22Rv1 (cell line): Measurements from ENCODE around the gene PDHX.

Experiments
- ZFX ChIP-seq: fragments of 450-650 bp; IDR thresholded peaks from 2 replicates; pipeline ENCODE4 v1.6.1; 2017; ENCODE audit warnings: antibody characterized with exemption, borderline replicate concordance
- TF ChIP-seq, protein P1 (sequence below): fragments of 450-650 bp; IDR thresholded peaks from 2 replicates; pipeline ENCODE4 v1.5.1; 2017; ENCODE audit warnings: mild to moderate bottlenecking

- TF ChIP-seq, protein P1, sequence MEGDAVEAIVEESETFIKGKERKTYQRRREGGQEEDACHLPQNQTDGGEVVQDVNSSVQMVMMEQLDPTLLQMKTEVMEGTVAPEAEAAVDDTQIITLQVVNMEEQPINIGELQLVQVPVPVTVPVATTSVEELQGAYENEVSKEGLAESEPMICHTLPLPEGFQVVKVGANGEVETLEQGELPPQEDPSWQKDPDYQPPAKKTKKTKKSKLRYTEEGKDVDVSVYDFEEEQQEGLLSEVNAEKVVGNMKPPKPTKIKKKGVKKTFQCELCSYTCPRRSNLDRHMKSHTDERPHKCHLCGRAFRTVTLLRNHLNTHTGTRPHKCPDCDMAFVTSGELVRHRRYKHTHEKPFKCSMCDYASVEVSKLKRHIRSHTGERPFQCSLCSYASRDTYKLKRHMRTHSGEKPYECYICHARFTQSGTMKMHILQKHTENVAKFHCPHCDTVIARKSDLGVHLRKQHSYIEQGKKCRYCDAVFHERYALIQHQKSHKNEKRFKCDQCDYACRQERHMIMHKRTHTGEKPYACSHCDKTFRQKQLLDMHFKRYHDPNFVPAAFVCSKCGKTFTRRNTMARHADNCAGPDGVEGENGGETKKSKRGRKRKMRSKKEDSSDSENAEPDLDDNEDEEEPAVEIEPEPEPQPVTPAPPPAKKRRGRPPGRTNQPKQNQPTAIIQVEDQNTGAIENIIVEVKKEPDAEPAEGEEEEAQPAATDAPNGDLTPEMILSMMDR, result no peak
- TF ChIP-seq ZFX, result no peak
Observed at GRCh38 chr11:35034401-35034800, 118.0 kb downstream of the PDHX start.
